Stimulated activated naive B cell treated with anti-CD40 and anti-IgM and Interleukin-4, amounts not matched to agents 10 μg/mL and 1 μg/mL and 100 μg/mL, for 72 hours (primary cell): ENCODE data around the gene MBD3L4.
"Not testable (repeated sequence)": the region's sequence is repeated elsewhere in the genome, so short reads cannot be mapped to it uniquely, and the experiment has no call there.

Experiments used
- ATAC-seq, 2 donors: fragments of 150-1000 bp; cut with Tn5 transposase; replicated peaks; 2 replicates each; pipeline ENCODE4 v1.10.0; 2021; ENCODE audit warnings: moderate library complexity in 1 of 2
- DNase-seq: peaks from one replicate; pipeline ENCODE4 v3.0.0; 2021
- H3K27ac Mint-ChIP-seq: one replicate; pipeline ENCODE4 v1.8.0; 2022; ENCODE audit warnings: mild to moderate bottlenecking, mixed read lengths
- H3K27me3 Mint-ChIP-seq, 2 donors: one replicate each; pipeline ENCODE4 v1.8.0; 2022; ENCODE audit warnings: mixed read lengths in 2 of 2
- H3K36me3 Mint-ChIP-seq, 2 donors: one replicate each; pipeline ENCODE4 v1.8.0; 2022; ENCODE audit warnings: mixed read lengths in 2 of 2, mild to moderate bottlenecking in 1 of 2
- H3K4me1 Mint-ChIP-seq, 2 donors: one replicate each; pipeline ENCODE4 v1.8.0; 2022; ENCODE audit warnings: mixed read lengths in 2 of 2, mild to moderate bottlenecking in 1 of 2
- H3K4me3 Mint-ChIP-seq, 2 donors: one replicate each; pipeline ENCODE4 v1.8.0; 2022; ENCODE audit warnings: mild to moderate bottlenecking in 2 of 2, mixed read lengths in 2 of 2, moderate library complexity in 1 of 2
- H3K9me3 Mint-ChIP-seq, 2 donors: one replicate each; pipeline ENCODE4 v1.8.0; 2022; ENCODE audit warnings: mixed read lengths in 2 of 2, mild to moderate bottlenecking in 1 of 2

MBD3L4 gene

DNA sequence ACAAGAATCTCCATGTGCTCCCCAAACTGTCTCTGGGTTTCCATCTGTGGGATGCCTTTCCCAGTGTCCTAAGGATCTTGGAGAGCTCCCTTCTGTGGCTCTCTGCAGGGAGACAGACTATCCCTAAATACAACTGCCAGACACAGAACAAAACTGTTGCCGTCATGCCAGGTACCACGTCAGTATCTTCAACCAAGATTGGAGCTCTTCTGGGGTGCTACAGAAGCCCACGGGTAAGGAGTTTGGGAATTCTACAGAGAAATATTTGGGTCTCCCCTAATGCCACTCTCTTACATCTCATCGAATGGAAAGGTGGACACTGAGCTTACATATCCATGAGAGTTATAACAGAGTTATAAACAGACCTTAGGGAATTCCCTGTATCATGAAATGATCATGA, 23.4 kb upstream of the MBD3L4 start:
- no peaks in the 10 kb centered on the region for H3K27me3 Mint-ChIP-seq
- H3K27ac Mint-ChIP-seq: no peak overlapping the region
- no peaks in the 10 kb centered on the region for H3K4me1 Mint-ChIP-seq
- DNase-seq (no peak), ATAC-seq (no peak)
- H3K4me3 Mint-ChIP-seq: no peak overlapping the region
- no peaks in the 10 kb centered on the region for H3K9me3 Mint-ChIP-seq
- peaks cover 0 to 1% of the 10 kb centered on the region in 2 donors for H3K36me3 Mint-ChIP-seq

- not testable (repeated sequence) for ATAC-seq, H3K27ac Mint-ChIP-seq, H3K27me3 Mint-ChIP-seq, H3K4me3 Mint-ChIP-seq, DNase-seq, H3K36me3 Mint-ChIP-seq, H3K9me3 Mint-ChIP-seq, H3K4me1 Mint-ChIP-seq
These were observed 20.0 kb upstream of the MBD3L4 start for GRCh38 chr19:7059977-7060376.

GRCh38 chr19:7058576-7058975, 18.6 kb upstream of the MBD3L4 start, which contains the start of gene MBD3L3:
Gene MBD3L3 (minus strand): TSS chr19:7058676. CDS start chr19:7058605, 71 bp downstream.
- H3K27ac Mint-ChIP-seq, ATAC-seq, DNase-seq, H3K4me1 Mint-ChIP-seq, H3K36me3 Mint-ChIP-seq, H3K27me3 Mint-ChIP-seq, H3K4me3 Mint-ChIP-seq, H3K9me3 Mint-ChIP-seq: not testable (repeated sequence)

- not testable (repeated sequence) for H3K27me3 Mint-ChIP-seq, H3K4me1 Mint-ChIP-seq, DNase-seq, H3K27ac Mint-ChIP-seq, ATAC-seq, H3K9me3 Mint-ChIP-seq, H3K4me3 Mint-ChIP-seq, H3K36me3 Mint-ChIP-seq
These were observed 16.4 kb upstream of the MBD3L4 start for GRCh38 chr19:7056371-7056770.

DNA sequence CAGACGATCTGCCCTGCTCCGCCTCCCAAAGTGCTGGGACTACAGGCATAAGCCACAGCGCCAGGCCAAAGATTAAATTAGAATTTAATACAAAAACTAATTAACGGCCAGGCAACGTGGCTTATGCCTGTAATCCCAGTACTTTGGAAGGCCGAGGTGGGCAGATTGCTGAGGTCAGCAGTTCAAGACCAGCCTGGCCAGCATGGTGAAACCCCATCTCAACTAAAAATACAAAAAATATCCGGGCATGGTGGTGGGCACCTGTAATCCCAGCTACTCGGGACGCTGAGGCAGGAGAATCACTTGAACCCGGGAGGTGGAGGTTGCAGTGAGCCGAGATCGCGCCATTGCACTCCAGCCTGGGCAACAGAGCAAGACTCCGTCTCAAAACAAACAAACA, 15.7 kb upstream of the MBD3L4 start:
- H3K4me3 Mint-ChIP-seq, H3K36me3 Mint-ChIP-seq, ATAC-seq, DNase-seq, H3K9me3 Mint-ChIP-seq, H3K4me1 Mint-ChIP-seq, H3K27me3 Mint-ChIP-seq, H3K27ac Mint-ChIP-seq: not testable (repeated sequence)

DNA sequence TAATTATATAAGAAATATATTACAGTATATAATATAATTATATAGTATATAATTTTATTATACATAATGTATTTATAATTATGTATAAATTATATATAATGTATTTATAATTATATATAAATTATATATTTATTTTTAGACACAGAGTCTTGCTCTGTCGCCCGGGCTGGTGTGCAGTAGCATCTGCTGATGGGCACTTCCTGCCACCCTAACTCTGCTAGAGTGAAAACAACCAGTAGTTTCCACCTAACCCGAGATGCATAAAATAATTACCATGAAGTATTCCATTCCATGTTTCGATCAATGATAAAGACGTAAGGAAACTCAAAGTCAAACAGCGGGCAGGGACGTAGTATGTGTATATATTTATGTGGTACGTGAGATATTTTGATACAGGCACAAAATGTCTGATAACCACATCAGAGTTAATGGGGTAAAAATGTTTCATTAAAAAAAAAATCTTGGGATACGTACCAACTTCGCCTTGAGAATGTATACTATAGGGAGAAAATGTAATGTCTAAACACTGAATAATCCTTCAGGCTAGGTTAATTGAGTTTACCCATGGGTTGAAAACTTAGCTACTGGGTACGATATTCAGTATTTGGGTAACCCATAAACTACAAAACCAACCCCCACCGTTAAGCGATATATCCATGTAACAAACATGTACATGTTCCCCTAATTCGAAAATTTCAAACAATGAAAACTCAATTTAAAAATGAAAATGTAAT, 14.8 kb upstream of the MBD3L4 start:
- H3K4me1 Mint-ChIP-seq, H3K36me3 Mint-ChIP-seq, H3K27ac Mint-ChIP-seq, H3K4me3 Mint-ChIP-seq, H3K9me3 Mint-ChIP-seq, DNase-seq, H3K27me3 Mint-ChIP-seq, ATAC-seq: not testable (repeated sequence)

DNA sequence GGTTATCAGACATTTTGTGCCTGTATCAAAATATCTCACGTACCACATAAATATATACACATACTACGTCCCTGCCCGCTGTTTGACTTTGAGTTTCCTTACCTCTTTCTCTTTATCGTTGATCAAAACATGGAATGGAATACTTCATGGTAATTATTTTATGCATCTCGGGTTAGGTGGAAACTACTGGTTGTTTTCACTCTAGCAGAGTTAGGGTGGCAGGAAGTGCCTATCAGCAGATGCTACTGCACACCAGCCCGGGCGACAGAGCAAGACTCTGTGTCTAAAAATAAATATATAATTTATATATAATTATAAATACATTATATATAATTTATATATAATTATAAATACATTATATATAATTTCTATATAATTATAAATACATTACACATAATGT, 12.9 kb upstream of the MBD3L4 start:
- H3K4me1 Mint-ChIP-seq, H3K4me3 Mint-ChIP-seq, H3K9me3 Mint-ChIP-seq, H3K36me3 Mint-ChIP-seq, H3K27me3 Mint-ChIP-seq, H3K27ac Mint-ChIP-seq, ATAC-seq, DNase-seq: not testable (repeated sequence)

DNA sequence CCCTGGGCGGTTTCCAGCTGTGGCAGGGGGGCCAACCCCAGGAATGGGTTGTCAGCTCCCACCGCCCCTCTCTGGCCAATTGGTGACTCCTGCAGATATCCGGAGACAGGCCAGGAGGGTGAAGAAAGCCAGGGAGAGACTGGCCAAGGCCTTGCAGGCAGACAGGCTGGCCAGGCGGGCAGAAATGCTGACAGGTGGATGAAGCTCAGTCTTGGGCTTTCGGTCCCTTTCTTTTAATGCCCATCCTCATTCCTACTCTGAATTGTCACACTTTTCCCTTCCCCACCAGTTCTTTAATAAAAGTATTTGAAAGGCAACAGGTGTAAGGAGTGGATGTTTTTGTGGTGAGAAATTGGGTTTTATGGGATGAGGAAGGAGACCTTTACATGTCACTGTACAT, 11.4 kb upstream of the MBD3L4 start:
- not testable (repeated sequence) for ATAC-seq, H3K4me3 Mint-ChIP-seq, H3K27ac Mint-ChIP-seq, DNase-seq, H3K36me3 Mint-ChIP-seq, H3K4me1 Mint-ChIP-seq, H3K9me3 Mint-ChIP-seq, H3K27me3 Mint-ChIP-seq

- H3K9me3 Mint-ChIP-seq, H3K27me3 Mint-ChIP-seq, DNase-seq, H3K27ac Mint-ChIP-seq, ATAC-seq, H3K4me1 Mint-ChIP-seq, H3K4me3 Mint-ChIP-seq, H3K36me3 Mint-ChIP-seq: not testable (repeated sequence)
These were observed 9.0 kb upstream of the MBD3L4 start, which contains the start of gene MBD3L2 for GRCh38 chr19:7049021-7049420. Gene MBD3L2 (plus strand): TSS chr19:7049321. CDS start chr19:7049374, 53 bp downstream.

GRCh38 chr19:7041563-7041962, 1.6 kb upstream of the MBD3L4 start:
- H3K9me3 Mint-ChIP-seq, H3K4me3 Mint-ChIP-seq, ATAC-seq, H3K27me3 Mint-ChIP-seq, H3K36me3 Mint-ChIP-seq, H3K4me1 Mint-ChIP-seq, H3K27ac Mint-ChIP-seq, DNase-seq: not testable (repeated sequence)

DNA sequence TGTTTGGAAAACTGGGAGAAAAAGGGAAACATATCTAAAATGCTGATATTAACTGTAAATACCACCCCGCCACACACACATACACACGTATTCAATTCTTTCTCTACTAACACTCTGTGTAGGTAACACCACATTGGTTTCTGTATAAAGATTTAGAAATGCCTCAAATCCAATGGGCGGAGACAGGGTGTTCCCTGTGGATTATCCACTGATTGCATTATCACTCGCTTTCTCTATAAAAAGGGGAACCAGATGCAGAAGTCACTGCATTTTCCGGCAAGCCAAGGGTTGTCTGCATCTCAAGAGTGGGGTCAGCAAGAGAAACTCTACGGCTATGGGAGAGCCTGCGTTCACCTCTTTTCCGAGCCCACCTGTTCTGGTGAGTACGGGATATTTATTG, 9.7 kb downstream of the MBD3L4 start, which contains the start of gene MBD3L5:
Gene MBD3L5 (plus strand): TSS at position 301 of the 400 bp plus-strand sequence. CDS start 34 bp downstream, at position 335.
- not testable (repeated sequence) for H3K4me1 Mint-ChIP-seq, DNase-seq, H3K27me3 Mint-ChIP-seq, H3K27ac Mint-ChIP-seq, H3K4me3 Mint-ChIP-seq, H3K36me3 Mint-ChIP-seq, ATAC-seq, H3K9me3 Mint-ChIP-seq

DNA sequence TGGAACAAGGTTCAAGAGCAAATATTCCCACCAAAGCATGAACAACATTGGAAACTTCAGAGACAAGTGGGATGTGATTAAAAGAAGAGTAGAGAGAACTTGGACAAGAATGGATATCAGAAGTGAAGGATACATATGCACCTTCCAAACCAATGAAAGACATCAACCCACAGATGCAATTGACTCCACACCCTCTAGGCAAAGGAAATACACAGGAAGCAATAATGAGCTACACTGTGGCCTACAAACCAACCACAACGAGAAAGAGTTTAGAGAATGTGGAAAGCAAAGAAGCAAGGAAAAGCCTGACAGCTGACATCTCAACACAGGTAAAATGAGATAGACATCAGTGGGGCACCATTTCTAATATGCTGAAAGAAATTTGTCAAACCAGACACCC, 11.2 kb downstream of the MBD3L4 start:
- not testable (repeated sequence) for H3K9me3 Mint-ChIP-seq, H3K4me3 Mint-ChIP-seq, H3K27ac Mint-ChIP-seq, H3K36me3 Mint-ChIP-seq, H3K27me3 Mint-ChIP-seq, ATAC-seq, DNase-seq, H3K4me1 Mint-ChIP-seq

DNA sequence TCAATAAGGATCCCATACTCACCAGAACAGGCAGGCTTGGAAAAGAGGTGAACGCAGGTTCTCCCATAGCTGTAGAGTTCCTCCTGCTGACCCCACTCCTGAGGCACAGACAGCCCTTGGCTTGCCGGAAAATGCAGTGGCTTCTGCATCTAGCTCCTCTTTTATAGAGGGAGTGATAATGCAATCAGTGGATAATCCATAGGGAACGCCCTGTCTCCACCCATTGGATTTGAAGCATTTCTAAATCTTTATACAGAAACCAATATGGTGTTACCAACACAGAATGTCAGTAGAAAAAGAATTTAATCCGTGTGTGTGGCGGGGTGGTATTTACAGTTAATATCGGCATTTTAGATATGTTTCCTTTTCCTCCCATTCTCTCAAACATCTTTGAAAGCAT, 18.6 kb downstream of the MBD3L4 start, which contains the start of gene MBD3L2B:
Gene MBD3L2B (minus strand): TSS at position 101 of the 400 bp plus-strand sequence. CDS start 34 bp downstream, at position 67.
- not testable (repeated sequence) for H3K9me3 Mint-ChIP-seq, H3K27ac Mint-ChIP-seq, DNase-seq, H3K4me3 Mint-ChIP-seq, H3K4me1 Mint-ChIP-seq, ATAC-seq, H3K36me3 Mint-ChIP-seq
- peaks cover 0 to 11% of the 10 kb centered on the region in 2 donors for H3K27me3 Mint-ChIP-seq

GRCh38 chr19:7018828-7019227, 21.2 kb downstream of the MBD3L4 start:
- ATAC-seq (no peak), DNase-seq (no peak)
- Mint-ChIP-seq H3K4me1 (peaks cover 0 to under 1% of the 10 kb centered on the region in 2 donors), H3K36me3 (no peaks in the 10 kb centered on the region), H3K27ac (no peak overlapping the region), H3K4me3 (no peak overlapping the region), H3K9me3 (no peaks in the 10 kb centered on the region), H3K27me3 (peaks cover 0 to 11% of the 10 kb centered on the region in 2 donors)

GRCh38 chr19:7013678-7014077, 26.3 kb downstream of the MBD3L4 start:
- Mint-ChIP-seq H3K27ac (no peak overlapping the region), H3K4me3 (no peak overlapping the region), H3K9me3 (no peaks in the 10 kb centered on the region), H3K36me3 (no peaks in the 10 kb centered on the region), H3K4me1 (peaks cover 0 to 17% of the 10 kb centered on the region in 2 donors), H3K27me3 (peaks cover 5 to 17% of the 10 kb centered on the region in 2 donors)
- ATAC-seq (peak in 1 of 2 donors; percentile 86), DNase-seq (no peak)
